ENCODE results near the gene UBE2K.
"Not testable (repeated sequence)": the region's sequence is repeated elsewhere in the genome, so short reads cannot be mapped to it uniquely, and the experiment has no call there.

The UBE2K gene

GRCh38 chr4:39664828-39665731 is 32.9 kb upstream of the UBE2K start:
- DNase-seq (ENCODE audit: low read depth in 1 of 2, low spot score in 1 of 2) = no peak
- TF ChIP-seq JUND (IDR thresholded peaks at IDR 0.05; ENCODE audit: low read depth) = no peak
- in situ Hi-C loops (cut with HindIII; ENCODE audit: low pct_unique_long_range_greater_than_20kb, low sequenced_read_pairs) = no loop called here

GRCh38 chr4:39667706-39668105 is 30.2 kb upstream of the UBE2K start:
- DNase-seq (ENCODE audit: low read depth in 1 of 2, low spot score in 1 of 2) = no peak
- in situ Hi-C loops (cut with HindIII; ENCODE audit: low pct_unique_long_range_greater_than_20kb, low sequenced_read_pairs) = no loop called here
- no peak for TF ChIP-seq JUND (IDR thresholded peaks at IDR 0.05; ENCODE audit: low read depth)

GRCh38 chr4:39668887-39669286 is 29.0 kb upstream of the UBE2K start:
- no peak for TF ChIP-seq JUND (IDR thresholded peaks at IDR 0.05; ENCODE audit: low read depth)
- DNase-seq (ENCODE audit: low read depth in 1 of 2, low spot score in 1 of 2) = no peak
- in situ Hi-C loops (cut with HindIII; ENCODE audit: low pct_unique_long_range_greater_than_20kb, low sequenced_read_pairs) = no loop called here

- in situ Hi-C loops (cut with HindIII; ENCODE audit: low pct_unique_long_range_greater_than_20kb, low sequenced_read_pairs); DNase-seq (ENCODE audit: low read depth in 1 of 2, low spot score in 1 of 2): not testable (repeated sequence)
Observed at GRCh38 chr4:39670296-39670695, 27.6 kb upstream of the UBE2K start.

- in situ Hi-C loops (cut with HindIII; ENCODE audit: low pct_unique_long_range_greater_than_20kb, low sequenced_read_pairs); DNase-seq (ENCODE audit: low read depth in 1 of 2, low spot score in 1 of 2): not testable (repeated sequence)
Observed at GRCh38 chr4:39675681-39676080, 22.3 kb upstream of the UBE2K start.

GRCh38 chr4:39681003-39681402 is 16.9 kb upstream of the UBE2K start:
- in situ Hi-C loops (cut with HindIII; ENCODE audit: low pct_unique_long_range_greater_than_20kb, low sequenced_read_pairs); DNase-seq (ENCODE audit: low read depth in 1 of 2, low spot score in 1 of 2): not testable (repeated sequence)

- in situ Hi-C loops (cut with HindIII; ENCODE audit: low pct_unique_long_range_greater_than_20kb, low sequenced_read_pairs) = no loop called here
- no peak for DNase-seq (ENCODE audit: low read depth in 1 of 2, low spot score in 1 of 2)
Observed at GRCh38 chr4:39682138-39682537, 15.8 kb upstream of the UBE2K start.

GRCh38 chr4:39685990-39686389 is 11.9 kb upstream of the UBE2K start:
- in situ Hi-C loops (cut with HindIII; ENCODE audit: low pct_unique_long_range_greater_than_20kb, low sequenced_read_pairs) = no loop called here
- no peak for DNase-seq (ENCODE audit: low read depth in 1 of 2, low spot score in 1 of 2)
- no peak for TF ChIP-seq JUND (IDR thresholded peaks at IDR 0.05; ENCODE audit: low read depth)

More at GRCh38 chr4:39682138-39682537, 15.8 kb upstream of the UBE2K start:
- no peak for TF ChIP-seq JUND (IDR thresholded peaks at IDR 0.05; ENCODE audit: low read depth)

- no peak for TF ChIP-seq JUND (IDR thresholded peaks at IDR 0.05; ENCODE audit: low read depth)
- in situ Hi-C loops (cut with HindIII; ENCODE audit: low pct_unique_long_range_greater_than_20kb, low sequenced_read_pairs) = no loop called here
- DNase-seq (ENCODE audit: low read depth in 1 of 2, low spot score in 1 of 2) = no peak
Observed at GRCh38 chr4:39687014-39687413, 10.9 kb upstream of the UBE2K start.

GRCh38 chr4:39689970-39690369 is 8.0 kb upstream of the UBE2K start:
- no peak for DNase-seq (ENCODE audit: low read depth in 1 of 2, low spot score in 1 of 2)
- no peak for TF ChIP-seq JUND (IDR thresholded peaks at IDR 0.05; ENCODE audit: low read depth)
- in situ Hi-C loops (cut with HindIII; ENCODE audit: low pct_unique_long_range_greater_than_20kb, low sequenced_read_pairs) = no loop called here

GRCh38 chr4:39698424-39699009 is 581 bp downstream of the UBE2K start:
- peak; percentile 27 to 49 for DNase-seq (ENCODE audit: low read depth in 1 of 2, low spot score in 1 of 2)
- no peak for TF ChIP-seq JUND (IDR thresholded peaks at IDR 0.05; ENCODE audit: low read depth)
- in situ Hi-C loops (cut with HindIII; ENCODE audit: low pct_unique_long_range_greater_than_20kb, low sequenced_read_pairs) = no loop called here

GRCh38 chr4:39699687-39700409 is 1.9 kb downstream of the UBE2K start:
- DNase-seq (ENCODE audit: low read depth in 1 of 2, low spot score in 1 of 2) = no peak
- TF ChIP-seq JUND (IDR thresholded peaks at IDR 0.05; ENCODE audit: low read depth) = no peak
- in situ Hi-C loops (cut with HindIII; ENCODE audit: low pct_unique_long_range_greater_than_20kb, low sequenced_read_pairs) = no loop called here

- in situ Hi-C loops (cut with HindIII; ENCODE audit: low pct_unique_long_range_greater_than_20kb, low sequenced_read_pairs) = no loop called here
- DNase-seq (ENCODE audit: low read depth in 1 of 2, low spot score in 1 of 2) = no peak
- no peak for TF ChIP-seq JUND (IDR thresholded peaks at IDR 0.05; ENCODE audit: low read depth)
Observed at GRCh38 chr4:39700554-39700953, 2.6 kb downstream of the UBE2K start.

All from T47D (cell line).